ENCODE measurements around the gene PEX11G. TPM values are rescaled to one million over a fixed set of nuclear protein-coding genes. Genes with fewer than 3 reads are reported as not detected.
"Not testable (repeated sequence)": the region's sequence is repeated elsewhere in the genome, so short reads cannot be mapped to it uniquely, and the experiment has no call there.

PEX11G gene
- total RNA-seq, 4 donors from 2014 or later: 2.2 to 14.5 (median 8.9) TPM

- intact Hi-C loops (cut with DNase I; ENCODE audit: low total_unique reads): no loop called here
- Histone ChIP-seq H3K4me3 (no peak overlapping the region), H3K4me1 (no peaks in the 10 kb centered on the region), H3K36me3 (peaks cover 0 to 62% (median 29%) of the 10 kb centered on the region in 4 donors), H3K9me3 (no peaks in the 10 kb centered on the region), H3K27me3 (no peaks in the 10 kb centered on the region), H3K27ac (no peak overlapping the region)
- DNase-seq: no peak
- TF ChIP-seq CTCF (IDR thresholded peaks at IDR 0.05): no peak
- no peak for TF ChIP-seq EP300 (IDR thresholded peaks at IDR 0.05; ENCODE audit: low read depth)
- no peak for TF ChIP-seq POLR2AphosphoS5 (IDR thresholded peaks at IDR 0.05)
- TF ChIP-seq POLR2A (IDR thresholded peaks at IDR 0.05): no peak
- 98% methylated on average over 14 of the region's 14 CpGs; no CpG with 5 or more reads in 1 of the 2 donors for WGBS, 2 donors (ENCODE audit: low coverage in 1 of 2)
- in situ Hi-C loops (cut with MboI; ENCODE audit: low pct_ligation_motif_present in 1 of 4, low pct_unique_long_range_greater_than_20kb in 1 of 4, low sequenced_read_pairs in 3 of 4): no loop called here
Observed at GRCh38 chr19:7455600-7456296, 33.1 kb downstream of the PEX11G start.

- no peak for TF ChIP-seq EP300 (IDR thresholded peaks at IDR 0.05; ENCODE audit: low read depth)
- no peak for TF ChIP-seq CTCF (IDR thresholded peaks at IDR 0.05)
- no peak for TF ChIP-seq POLR2A (IDR thresholded peaks at IDR 0.05)
- TF ChIP-seq POLR2AphosphoS5 (IDR thresholded peaks at IDR 0.05): no peak
- in situ Hi-C loops (cut with MboI; ENCODE audit: low pct_ligation_motif_present in 1 of 4, low pct_unique_long_range_greater_than_20kb in 1 of 4, low sequenced_read_pairs in 3 of 4): no loop called here
- H3K4me1 ChIP-seq: no peaks in the 10 kb centered on the region
- no peaks in the 10 kb centered on the region for H3K9me3 ChIP-seq
- intact Hi-C loops (cut with DNase I; ENCODE audit: low total_unique reads): no loop called here
- 98% methylated on average over 8 of the region's 8 CpGs; no CpG with 5 or more reads in 1 of the 2 donors for WGBS, 2 donors (ENCODE audit: low coverage in 1 of 2)
- peaks cover 0 to 65% (median 26%) of the 10 kb centered on the region in 4 donors for H3K36me3 ChIP-seq
- DNase-seq: no peak
- H3K4me3 ChIP-seq: no peak overlapping the region
- H3K27ac ChIP-seq: no peak overlapping the region
- no peaks in the 10 kb centered on the region for H3K27me3 ChIP-seq
Observed at GRCh38 chr19:7454998-7455397, 33.8 kb downstream of the PEX11G start.

GRCh38 chr19:7450243-7451223 lies 38.3 kb downstream of the PEX11G start:
- intact Hi-C loops (cut with DNase I; ENCODE audit: low total_unique reads) (no loop called here), in situ Hi-C loops (cut with MboI; ENCODE audit: low pct_ligation_motif_present in 1 of 4, low pct_unique_long_range_greater_than_20kb in 1 of 4, low sequenced_read_pairs in 3 of 4) (no loop called here)
- H3K36me3 ChIP-seq: peaks cover 0 to 81% (median 36%) of the 10 kb centered on the region in 4 donors
- H3K9me3 ChIP-seq: no peaks in the 10 kb centered on the region
- WGBS, 2 donors (ENCODE audit: low coverage in 1 of 2): 76 to 79% methylated on average over 47 to 53 of the region's 53 CpGs
- H3K27ac ChIP-seq: no peak overlapping the region
- TF ChIP-seq EP300 (IDR thresholded peaks at IDR 0.05; ENCODE audit: low read depth) (no peak), POLR2A (IDR thresholded peaks at IDR 0.05) (no peak), POLR2AphosphoS5 (IDR thresholded peaks at IDR 0.05) (no peak), CTCF (IDR thresholded peaks at IDR 0.05) (no peak)
- DNase-seq: no peak
- H3K4me3 ChIP-seq: no peak overlapping the region
- H3K4me1 ChIP-seq: no peaks in the 10 kb centered on the region
- no peaks in the 10 kb centered on the region for H3K27me3 ChIP-seq

GRCh38 chr19:7449391-7450070 lies 39.3 kb downstream of the PEX11G start:
- WGBS, 2 donors (ENCODE audit: low coverage in 1 of 2): 94 to 100% methylated on average over 1 to 6 of the region's 6 CpGs

More at GRCh38 chr19:7449391-7450070, 39.3 kb downstream of the PEX11G start:
- DNase-seq; H3K9me3 ChIP-seq; H3K27me3 ChIP-seq; intact Hi-C loops (cut with DNase I; ENCODE audit: low total_unique reads); in situ Hi-C loops (cut with MboI; ENCODE audit: low pct_ligation_motif_present in 1 of 4, low pct_unique_long_range_greater_than_20kb in 1 of 4, low sequenced_read_pairs in 3 of 4); H3K27ac ChIP-seq; H3K4me1 ChIP-seq; H3K4me3 ChIP-seq: not testable (repeated sequence)
- H3K36me3 ChIP-seq: peaks cover 0 to 81% (median 39%) of the 10 kb centered on the region in 4 donors

Data from transverse colon (tissue), 4 donors.